ENCODE measurements around the gene ARID1A.
A peak's percentile ranks its signal among the peaks of the same experiment; 100 is the strongest.
"Not testable (repeated sequence)": the region's sequence is repeated elsewhere in the genome, so short reads cannot be mapped to it uniquely, and the experiment has no call there.

Gene ARID1A

GRCh38 chr1:26788515-26788785 lies 92.6 kb downstream of the ARID1A start:
- DNase-seq (ENCODE audit: low read depth), result no peak

GRCh38 chr1:26788836-26789611 lies 93.2 kb downstream of the ARID1A start:
- DNase-seq (ENCODE audit: low read depth), result peak; percentile 75

GRCh38 chr1:26789612-26789865 lies 93.7 kb downstream of the ARID1A start:
- DNase-seq (ENCODE audit: low read depth), result no peak

GRCh38 chr1:26789931-26790330 lies 94.1 kb downstream of the ARID1A start:
- DNase-seq (ENCODE audit: low read depth), result no peak

GRCh38 chr1:26790551-26790953 lies 94.7 kb downstream of the ARID1A start:
- DNase-seq (ENCODE audit: low read depth), result no peak

- no peak for DNase-seq (ENCODE audit: low read depth)
These were observed 95.3 kb downstream of the ARID1A start for GRCh38 chr1:26791148-26791547.

GRCh38 chr1:26791626-26792025 lies 95.8 kb downstream of the ARID1A start:
- DNase-seq (ENCODE audit: low read depth), result no peak

- no peak for DNase-seq (ENCODE audit: low read depth)
These were observed 97.1 kb downstream of the ARID1A start for GRCh38 chr1:26792924-26793323.

- DNase-seq (ENCODE audit: low read depth), result no peak
These were observed 98.6 kb downstream of the ARID1A start for GRCh38 chr1:26794391-26794790.

- no peak for DNase-seq (ENCODE audit: low read depth)
These were observed 101.8 kb downstream of the ARID1A start for GRCh38 chr1:26797627-26798026.

- no peak for DNase-seq (ENCODE audit: low read depth)
These were observed 103.8 kb downstream of the ARID1A start for GRCh38 chr1:26799479-26800142.

- DNase-seq (ENCODE audit: low read depth), result not testable (repeated sequence)
These were observed 108.1 kb downstream of the ARID1A start for GRCh38 chr1:26803932-26804331.

- DNase-seq (ENCODE audit: low read depth), result peak; percentile 54
These were observed 114.3 kb downstream of the ARID1A start for GRCh38 chr1:26810105-26810504.

GRCh38 chr1:26811057-26811456 lies 115.2 kb downstream of the ARID1A start:
- no peak for DNase-seq (ENCODE audit: low read depth)

- DNase-seq (ENCODE audit: low read depth), result no peak
These were observed 115.9 kb downstream of the ARID1A start for GRCh38 chr1:26811708-26812107.

GRCh38 chr1:26814377-26814776 lies 118.6 kb downstream of the ARID1A start:
- no peak for DNase-seq (ENCODE audit: low read depth)

GRCh38 chr1:26814893-26815292 lies 119.1 kb downstream of the ARID1A start:
- no peak for DNase-seq (ENCODE audit: low read depth)

GRCh38 chr1:26820784-26821269 lies 125.0 kb downstream of the ARID1A start:
- DNase-seq (ENCODE audit: low read depth), result no peak

- DNase-seq (ENCODE audit: low read depth), result no peak
These were observed 127.1 kb downstream of the ARID1A start for GRCh38 chr1:26822737-26823395.

GRCh38 chr1:26824731-26825130 lies 128.9 kb downstream of the ARID1A start:
- DNase-seq (ENCODE audit: low read depth), result no peak

- DNase-seq (ENCODE audit: low read depth), result peak; percentile 50
These were observed 130.7 kb downstream of the ARID1A start, which contains the start of gene ZDHHC18 for GRCh38 chr1:26826261-26827105. Gene ZDHHC18 (plus strand): TSS chr1:26826688. CDS start chr1:26826805, 117 bp downstream.

GRCh38 chr1:26827106-26827604 lies 131.3 kb downstream of the ARID1A start:
- DNase-seq (ENCODE audit: low read depth), result no peak

All from T-helper 22 cell (primary cell).